ENCODE results near the gene FAM20C.
"Not testable (repeated sequence)": the region's sequence is repeated elsewhere in the genome, so short reads cannot be mapped to it uniquely, and the experiment has no call there.

The FAM20C gene

DNA sequence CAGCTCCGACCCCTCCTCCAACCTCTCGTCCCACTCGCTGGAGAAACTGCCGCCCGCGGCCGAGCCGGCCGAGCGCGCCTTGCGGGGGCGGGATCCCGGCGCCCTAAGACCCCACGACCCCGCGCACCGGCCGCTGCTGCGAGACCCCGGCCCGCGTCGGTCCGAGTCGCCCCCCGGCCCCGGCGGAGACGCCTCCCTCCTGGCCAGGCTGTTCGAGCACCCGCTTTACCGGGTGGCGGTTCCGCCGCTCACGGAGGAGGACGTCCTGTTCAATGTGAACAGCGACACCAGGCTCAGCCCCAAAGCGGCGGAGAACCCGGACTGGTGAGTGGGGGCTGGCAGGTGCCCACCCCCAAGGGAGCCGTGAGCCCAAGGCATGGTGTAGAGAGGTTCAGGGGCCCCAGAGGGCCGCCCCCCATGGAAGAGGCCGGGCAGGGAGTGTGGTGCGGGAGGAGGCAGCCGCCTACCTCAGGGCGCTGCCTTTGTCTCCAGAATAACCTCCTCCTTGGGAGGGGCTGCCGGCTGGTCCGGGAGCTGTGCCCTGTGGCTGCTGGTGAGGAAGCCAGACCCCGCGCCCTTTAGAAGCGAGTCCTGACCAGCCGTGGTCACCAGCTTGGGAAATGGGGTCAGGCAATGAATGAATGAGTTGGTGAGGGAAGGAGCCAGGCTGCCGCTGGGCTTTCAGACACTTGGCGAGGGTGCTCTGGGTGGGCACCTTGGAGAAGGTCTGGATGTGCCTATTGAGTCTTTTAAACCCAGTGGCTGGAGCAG is 1.3 kb downstream of the FAM20C start:
- DNase-seq, result no peak

DNA sequence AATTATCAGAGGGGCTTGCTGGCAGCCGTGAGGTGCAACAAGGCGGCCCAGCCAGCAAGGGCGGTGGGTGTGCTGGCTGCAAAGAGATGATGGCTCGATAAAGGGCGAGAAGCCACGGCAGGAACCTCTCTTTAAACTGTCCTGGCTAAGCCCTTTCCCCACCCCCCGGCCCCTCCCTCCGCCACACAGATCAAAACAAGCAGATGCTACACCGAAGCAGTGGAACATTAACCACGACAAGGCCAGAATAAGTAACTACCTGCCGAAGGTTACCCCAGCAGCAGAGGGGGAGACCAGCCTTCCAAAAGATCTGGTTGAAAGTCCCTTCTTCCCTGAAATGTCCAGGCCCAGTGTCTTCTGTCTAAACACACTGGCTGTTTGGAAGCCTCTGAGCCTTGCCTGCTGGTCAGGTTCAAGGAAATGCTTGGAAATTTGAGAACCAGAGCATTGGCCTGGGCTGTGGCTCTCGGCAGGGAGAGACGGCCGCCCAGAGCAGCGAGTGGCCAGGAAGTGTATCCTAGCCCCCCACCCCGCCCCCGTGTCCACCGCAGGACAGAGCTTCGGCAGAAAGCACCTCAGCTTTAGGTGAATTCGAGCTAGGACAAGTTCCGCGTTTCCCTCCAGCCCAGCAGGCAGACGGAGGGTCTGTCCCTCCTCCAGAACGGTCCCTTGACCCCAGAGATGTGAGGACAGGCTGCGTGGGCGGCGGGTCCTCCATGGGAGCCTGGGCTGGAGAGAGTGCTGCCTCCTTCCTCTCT is 2.1 kb downstream of the FAM20C start:
- no peak for DNase-seq

DNA sequence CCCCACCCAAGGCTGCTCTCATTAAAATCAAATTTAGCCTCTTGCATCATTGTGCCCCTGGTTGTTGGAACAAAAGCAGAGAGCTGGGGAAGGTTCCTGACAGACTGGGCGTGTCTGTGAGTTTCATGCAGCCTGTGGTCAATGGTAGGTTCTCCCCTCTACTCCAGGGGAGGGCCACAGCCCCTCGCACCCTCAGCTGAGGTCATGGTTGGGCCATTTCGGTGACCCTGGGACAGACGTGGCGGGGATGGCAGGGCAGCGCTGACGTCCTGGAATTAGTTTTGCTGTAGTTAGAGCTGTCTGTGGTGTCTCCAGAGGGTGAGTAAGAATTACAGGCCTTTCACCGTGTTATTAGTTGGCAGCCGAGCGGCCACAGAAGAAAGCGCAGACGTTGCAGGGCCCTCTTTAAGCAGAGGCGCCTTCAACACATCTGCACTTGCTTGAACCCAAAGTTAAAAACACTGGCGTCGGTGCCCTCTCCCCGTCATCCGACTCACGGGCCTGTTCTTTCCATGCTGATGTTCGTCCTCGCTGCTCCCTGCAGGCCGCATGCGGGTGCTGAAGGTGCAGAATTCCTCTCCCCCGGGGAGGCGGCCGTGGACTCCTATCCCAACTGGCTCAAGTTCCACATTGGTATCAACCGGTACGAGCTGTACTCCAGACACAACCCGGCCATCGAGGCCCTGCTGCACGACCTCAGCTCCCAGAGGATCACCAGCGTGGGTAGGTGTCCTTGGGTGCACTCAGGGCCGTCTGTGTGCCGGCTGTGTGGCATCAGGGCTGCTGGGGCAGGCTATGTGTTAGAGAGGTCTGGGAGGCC is 2.8 kb downstream of the FAM20C start:
- DNase-seq, result no peak

DNA sequence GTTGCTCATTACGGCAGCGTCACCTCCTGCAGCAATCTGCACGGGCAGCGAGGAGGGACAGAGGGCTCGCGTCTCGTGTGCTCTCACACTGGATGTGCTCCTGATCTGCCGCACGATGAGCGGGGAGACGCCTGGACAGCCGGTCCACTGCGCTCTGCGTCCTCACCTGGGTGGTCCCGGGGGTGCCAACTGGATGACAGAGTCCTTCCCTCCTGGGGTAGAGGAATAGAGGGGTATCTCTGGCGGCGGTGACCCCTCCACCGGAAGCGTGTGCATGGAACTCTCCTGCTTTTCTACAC is 3.4 kb downstream of the FAM20C start:
- no peak for DNase-seq

DNA sequence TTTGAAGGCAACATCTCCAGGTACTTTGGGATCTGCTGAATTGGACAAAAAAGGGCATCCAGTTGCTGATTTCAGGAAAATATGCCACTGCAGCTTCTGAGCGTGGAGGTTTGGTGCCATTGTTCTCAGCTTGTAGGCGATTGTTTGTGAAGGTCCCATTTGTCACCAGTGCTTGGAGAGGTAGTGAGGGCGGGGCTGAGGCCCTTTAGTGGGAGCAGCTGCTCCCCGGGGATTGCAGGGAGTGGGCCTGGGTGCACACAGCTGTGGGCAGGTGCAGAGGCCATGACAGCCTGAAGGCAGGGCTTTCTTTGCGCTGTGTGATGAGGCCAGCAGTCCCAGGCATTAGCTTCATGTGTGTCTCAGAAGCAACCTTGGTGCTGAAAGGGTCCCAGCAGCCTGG is 3.9 kb downstream of the FAM20C start:
- no peak for DNase-seq

DNA sequence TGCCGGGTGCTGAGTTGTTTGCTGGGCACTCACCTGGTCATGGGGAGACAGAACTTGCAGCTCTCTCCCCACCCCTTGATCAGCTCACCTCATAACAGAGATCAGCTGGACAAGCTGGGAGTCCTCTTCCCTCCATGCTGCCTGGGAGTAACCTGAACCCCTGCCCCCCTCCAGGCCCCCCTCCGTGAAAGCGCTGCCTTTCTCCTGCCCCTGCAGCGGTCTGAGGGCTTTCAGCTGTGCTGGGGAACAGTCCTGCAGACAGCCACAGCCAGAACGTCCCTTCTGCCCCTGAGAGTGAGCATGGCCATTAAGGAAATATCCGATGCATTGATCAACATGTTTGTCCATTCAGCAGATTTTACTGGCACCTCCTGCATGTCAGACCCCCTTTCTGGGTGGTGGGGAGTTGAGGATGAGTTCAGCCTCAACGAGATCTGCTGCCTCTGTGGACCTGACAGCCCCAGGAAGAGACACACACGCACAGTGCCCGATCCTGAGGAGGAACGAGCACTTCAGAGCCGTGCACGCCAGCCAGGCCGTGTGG is 4.5 kb downstream of the FAM20C start:
- DNase-seq, result no peak

DNA sequence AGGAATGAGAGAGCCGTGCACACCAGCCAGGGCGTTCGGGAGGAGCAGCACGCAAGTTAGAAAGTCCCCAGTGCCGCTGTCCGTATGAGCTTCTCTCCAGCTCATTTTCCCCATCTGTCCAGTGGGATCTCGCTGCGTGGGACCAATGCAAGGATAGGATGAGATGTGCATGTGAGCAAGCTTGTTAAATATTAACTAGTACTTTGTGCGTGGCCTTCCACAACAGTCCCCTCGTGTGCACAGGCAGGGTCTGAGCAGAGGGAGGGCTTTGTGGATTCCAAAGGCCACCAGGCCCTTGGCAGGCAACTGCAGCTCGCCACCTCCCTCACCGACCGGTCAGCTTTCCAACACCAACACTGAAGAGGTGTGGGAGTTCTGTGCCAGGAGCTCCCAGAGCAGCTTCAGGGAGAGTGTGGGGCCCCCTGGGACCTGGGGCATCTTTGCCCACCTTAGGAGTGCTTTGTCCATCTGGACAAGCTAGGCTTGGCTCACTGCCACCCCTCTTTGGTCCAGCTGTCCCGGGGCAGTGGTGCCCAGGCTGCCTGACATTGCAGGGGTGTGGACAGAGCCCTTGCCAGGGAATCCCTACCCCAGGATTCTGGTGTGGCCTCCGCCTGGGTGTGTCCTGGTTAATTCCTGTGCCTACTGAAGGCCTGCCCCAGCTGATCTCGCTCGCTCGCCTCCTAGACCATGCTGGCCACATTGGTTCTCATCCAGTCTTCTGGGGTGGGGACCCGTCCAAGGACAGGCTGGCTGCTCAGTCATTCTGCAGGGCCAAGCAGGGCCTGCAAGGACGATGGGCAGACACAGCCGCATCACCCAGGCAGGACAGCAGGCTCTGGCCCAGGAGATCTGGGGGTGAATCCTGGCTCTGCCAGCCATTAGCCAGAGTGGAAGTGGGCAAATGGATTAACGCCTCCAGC is 5.3 kb downstream of the FAM20C start:
- DNase-seq, result no peak

DNA sequence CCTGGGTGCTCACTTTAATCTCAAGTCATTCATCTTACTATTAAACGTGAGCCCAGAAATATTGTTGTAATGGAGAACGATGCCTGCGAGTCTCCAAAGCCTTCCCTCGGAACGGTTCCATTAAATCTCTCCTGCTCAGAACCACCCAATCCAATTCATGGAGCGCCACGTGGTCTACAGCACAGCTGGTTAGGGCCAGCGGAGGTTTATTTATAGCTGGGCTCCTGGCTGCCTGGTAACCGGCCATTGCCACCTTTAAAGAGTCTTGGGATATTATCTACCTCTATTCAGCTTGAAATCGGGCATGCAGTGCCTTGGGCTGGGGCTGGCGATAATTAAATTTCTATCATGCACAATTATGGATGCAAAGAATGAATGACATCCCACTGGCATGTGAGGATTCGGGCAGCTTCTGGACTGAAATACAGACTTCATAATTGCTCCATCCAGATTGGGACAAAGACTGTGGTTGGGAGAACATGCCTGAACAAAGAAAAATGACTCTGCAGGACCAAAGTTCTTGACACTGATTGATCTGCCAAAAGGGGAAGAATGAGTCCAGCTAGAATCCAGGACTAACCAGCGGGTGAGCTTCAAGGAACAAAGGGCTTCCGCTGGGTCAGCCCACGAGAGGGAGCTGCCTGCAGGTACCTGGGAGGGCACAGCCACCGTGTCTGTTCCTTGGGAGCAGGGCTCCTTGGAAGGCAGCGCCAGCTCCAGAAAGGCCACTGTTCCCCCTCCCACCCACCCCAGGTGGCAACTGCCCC is 7.3 kb downstream of the FAM20C start:
- DNase-seq, result no peak

DNA sequence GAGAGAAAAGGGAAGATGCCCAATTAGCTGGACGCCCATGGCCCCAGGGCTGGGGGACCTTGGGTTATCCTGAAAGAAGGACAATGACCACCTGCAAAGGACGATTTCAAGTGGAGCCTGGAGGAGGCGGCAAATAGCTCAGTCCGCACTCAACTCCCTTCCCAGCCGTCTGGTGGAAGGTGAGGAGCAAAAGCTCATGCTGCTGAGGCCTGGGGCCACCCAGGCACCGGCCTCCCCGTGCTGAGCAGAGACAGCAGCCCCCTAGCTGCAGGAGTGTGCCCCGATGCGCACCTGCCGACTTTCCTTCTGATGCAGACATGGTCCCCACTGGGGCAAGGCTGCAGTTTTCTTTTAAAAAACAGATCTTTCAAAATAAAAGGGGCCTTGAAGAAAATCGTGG is 7.9 kb downstream of the FAM20C start:
- no peak for DNase-seq

DNA sequence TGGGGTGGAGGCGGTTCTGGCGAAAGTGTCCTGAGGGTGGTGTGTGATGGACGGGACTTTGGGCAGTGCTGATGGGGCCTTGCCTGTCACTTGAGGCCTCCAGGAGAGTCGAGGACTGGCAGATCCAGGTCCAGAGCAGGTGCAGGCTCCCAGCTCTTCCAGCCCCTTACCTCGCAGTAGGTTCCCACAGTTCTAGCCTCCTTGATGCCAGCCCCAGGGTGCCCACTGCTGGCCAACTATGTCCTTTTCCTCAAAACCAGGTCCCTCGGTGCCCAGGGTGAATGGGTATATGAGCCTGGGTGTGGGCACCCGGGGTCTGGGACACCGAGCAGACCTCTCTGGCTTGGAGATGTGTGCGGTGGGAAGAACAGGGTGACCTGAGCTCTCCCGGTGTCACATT is 8.3 kb downstream of the FAM20C start:
- peak; percentile 10 for DNase-seq

DNA sequence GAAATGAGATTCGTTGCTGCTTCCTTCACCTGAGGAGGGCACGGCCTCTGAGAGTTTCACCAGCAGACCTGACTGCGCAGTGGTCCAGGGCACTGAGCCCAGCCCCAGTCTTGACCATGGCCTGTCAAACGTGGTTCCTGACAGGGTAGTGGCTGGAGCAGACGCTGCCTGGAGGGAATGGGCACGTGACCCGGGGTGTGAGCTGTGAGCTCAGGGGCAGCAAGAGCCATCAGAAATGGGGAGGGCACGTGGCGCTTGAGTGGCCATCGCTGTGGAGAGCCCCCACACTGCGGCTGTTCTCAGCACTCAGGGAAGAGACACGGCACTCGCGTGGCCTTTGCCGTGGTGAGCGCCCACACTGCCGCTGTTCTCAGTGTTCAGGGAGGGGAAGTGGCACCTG is 12.0 kb downstream of the FAM20C start:
- DNase-seq, result no peak

DNA sequence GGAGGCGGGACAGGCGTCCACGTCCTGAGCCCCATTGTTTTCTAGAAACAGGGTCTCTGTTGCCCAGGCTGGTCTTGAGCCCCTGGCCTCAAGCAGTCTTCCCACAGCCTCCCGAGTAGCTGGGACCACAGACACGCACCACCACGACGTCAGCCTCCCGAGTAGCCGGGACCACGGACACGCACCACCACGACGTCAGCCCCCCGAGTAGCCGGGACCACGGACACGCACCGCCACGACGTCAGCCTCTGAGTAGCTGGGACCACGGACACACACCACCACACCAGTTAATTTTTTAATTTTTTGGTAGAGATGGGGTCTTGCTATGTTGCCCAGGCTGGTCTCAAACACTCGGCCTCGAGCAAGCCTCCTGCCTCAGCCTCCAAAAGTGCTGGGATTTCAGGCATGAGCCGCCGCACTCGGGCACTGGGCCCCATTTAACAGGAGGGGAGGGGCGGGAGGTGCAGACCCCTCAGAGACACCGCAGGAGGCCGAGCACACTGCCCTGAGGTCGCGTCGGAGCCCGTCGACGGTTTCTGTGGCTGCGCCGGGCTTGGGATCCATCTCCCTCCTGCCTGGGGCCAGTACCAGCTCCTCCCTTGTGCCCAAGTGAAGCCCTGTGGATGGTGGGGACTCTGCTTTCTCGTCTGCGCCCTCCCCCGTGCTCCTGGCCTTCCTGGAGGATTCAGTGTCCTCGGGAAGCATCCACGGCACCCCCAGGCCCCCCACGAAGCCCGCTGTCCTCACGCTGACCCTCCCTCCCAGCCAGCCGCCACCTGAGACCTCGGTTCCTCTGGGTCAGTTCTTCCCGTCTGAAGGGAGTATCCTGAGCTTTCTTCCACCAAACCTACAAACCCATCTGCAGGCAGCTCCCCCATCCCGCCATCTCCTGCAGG is 13.0 kb downstream of the FAM20C start:
- no peak for DNase-seq

DNA sequence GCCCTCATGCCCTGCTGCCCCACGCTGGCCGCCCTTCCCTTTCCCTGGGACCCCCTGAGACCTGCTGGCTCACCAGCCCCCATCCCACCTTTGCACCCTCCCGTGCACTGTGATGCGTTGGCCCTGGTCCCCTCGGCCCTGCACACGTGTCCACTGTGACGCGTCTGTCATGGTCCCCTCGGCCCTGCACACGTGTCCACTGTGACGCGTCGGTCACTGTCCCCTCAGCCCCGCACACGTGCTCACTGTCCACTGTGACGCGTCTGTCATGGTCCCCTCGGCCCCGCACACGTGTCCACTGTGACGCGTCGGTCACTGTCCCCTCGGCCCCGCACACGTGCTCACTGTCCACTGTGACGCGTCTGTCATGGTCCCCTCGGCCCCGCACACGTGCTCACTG is 14.0 kb downstream of the FAM20C start:
- DNase-seq, result not testable (repeated sequence)

DNA sequence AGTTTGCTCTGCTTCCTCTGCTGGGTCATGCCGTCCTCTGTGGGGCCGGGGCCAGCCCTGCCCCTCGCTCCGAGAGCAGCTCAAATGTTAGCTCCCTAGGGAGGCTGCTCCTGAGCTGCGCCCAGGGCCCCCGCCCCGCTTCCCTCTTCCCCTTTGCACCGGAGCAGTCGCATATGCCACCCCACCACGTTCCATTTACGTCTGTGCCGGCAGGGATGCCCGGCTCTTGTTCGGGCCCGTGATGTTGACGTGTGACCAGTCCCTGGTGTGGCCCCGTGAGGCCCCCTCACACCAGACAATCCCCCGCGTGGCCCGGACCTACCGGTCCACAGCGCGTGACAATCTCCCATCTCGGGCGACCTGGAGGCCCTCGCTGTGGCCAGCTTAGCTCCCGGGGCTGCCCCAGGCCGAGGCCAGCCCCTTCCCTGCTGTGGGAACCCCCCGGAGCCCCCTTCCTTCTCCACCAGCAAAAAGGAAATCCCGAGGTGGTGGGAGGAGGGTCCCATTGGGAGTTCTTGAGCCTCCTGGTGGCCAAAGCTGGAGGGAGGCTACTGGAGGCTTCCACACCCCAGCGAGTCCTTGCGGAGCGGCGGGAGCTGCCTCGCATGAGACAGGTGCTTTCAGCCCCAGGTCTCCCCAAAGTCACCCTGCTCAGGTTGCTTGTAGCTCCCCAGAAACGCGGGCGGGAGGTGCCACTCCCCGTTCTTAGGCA is 15.2 kb downstream of the FAM20C start:
- no peak for DNase-seq

DNA sequence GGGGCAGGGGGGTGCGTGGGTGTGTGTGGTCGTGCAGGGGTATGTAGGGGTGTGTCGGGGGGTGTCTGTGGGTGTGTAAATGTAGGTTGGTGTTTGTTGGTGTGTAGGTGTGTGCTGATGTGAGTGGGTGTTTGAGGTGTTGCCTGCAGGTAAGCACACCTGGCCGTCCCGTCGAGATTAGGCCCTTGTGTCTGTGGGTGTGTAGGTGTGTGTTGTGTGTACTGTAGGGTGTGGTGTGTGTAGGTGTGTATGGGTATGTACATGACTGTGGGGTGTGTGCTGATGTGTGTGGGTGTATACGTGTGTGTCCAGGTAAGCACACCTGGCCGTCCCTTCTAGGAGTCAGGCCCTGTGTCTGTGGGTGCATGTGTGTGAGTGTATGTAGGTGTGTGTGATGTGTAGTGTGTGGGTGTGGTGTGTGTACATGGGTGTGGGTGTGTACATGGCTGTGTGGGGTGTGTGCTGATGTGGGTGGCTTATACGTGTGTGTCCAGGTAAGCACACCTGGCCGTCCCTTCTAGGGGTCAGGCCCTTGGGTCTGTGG is 15.8 kb downstream of the FAM20C start:
- no peak for DNase-seq

DNA sequence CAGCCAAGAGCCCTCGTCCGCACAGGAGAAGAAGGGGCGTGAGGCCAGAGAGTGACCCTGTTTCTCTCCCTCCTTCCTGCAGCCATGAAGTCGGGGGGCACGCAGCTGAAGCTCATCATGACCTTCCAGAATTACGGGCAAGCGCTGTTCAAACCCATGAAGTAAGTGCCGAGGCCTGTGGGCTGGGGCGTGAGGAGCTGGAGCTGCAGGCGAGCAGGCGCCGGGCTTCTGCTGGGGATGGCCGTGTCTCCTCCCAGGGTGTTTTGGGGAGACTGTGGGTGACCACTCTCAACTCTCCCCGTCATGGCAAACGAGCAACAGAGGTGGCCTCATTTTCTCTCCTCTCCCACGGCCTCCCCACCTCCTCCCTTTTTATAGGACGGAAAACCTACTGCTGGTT is 16.4 kb downstream of the FAM20C start:
- no peak for DNase-seq

DNA sequence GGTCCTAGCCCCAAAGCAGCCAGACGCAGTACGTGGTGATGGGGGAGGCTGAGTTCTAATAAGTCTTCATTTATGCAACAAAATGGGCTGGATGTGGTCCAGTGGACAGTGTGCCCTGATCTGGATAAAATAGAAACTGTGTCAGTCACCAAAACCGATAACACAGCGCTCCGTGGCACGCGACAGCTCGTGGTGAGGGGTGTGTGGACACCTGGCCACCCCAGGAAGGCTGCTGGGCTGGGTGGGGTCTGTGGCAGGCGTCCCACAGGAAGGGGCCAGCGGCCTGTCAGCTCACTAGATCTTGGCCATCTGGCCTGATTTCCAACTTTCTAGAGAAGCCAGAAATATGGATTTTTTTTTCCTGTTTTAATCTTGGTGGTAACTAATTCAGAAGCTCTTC is 17.0 kb downstream of the FAM20C start:
- no peak for DNase-seq

DNA sequence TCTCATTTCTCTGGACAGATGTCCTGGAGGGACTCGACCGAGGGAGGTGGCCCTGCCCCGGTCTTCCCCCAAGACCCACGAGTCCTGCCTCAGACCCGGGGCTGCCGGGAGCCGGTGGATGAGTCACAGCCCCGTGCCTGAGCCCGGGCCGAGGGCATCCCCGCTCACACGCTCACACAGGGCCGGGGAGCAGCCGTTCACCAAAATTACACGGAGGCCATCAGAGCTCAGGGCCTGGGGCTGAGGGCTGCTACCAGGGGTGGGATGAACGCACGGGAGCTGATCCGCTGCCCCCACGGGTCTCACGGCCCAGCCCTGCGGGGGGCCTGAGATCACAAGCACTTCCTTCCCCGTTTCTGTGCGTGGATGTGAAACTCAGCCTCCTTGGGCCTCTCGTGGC is 17.5 kb downstream of the FAM20C start:
- DNase-seq, result no peak

DNA sequence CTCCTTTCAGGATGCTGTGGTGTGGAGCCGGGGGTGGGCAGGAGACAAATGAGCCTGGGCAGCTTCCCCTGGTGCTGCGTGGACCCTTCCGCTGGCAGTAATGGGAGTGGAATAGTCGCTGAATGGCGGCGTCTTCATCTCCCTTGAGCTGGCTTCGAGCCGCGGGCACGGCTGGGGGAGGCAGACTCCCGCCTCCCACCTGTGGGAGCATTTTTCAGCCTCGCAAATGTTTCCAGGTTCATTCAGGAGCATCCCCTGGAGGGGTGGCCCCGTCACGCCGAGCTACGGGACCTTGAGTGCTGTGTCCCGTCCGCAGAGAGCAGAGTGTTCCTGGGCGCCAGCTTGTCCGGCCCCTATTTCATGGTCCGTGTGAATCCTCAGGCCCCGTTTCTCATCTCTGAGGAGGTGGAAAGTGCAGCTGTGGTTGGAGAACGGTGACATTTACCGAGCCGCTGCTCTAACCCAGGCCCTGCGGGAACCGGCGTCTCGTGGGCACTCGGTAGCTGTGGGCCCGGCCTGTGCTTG is 18.1 kb downstream of the FAM20C start:
- DNase-seq, result no peak

All from activated CD4-positive, alpha-beta T cell treated with anti-CD3 and anti-CD28 coated beads, Interleukin-2, amount 50 U/mL, for 48 hours (primary cell).